HG03039 (cell line): ENCODE measurements around the gene PDE11A.
"Not testable (repeated sequence)": the region's sequence is repeated elsewhere in the genome, so short reads cannot be mapped to it uniquely, and the experiment has no call there.

ENCODE experiments used
- ATAC-seq: cut with Tn5 transposase; IDR thresholded peaks from one replicate; pipeline ENCODE4 v1.9.1; 2021; ENCODE audit warnings: mild to moderate bottlenecking, moderate library complexity; ENCODE audit not compliant: unreplicated experiment

PDE11A gene

DNA sequence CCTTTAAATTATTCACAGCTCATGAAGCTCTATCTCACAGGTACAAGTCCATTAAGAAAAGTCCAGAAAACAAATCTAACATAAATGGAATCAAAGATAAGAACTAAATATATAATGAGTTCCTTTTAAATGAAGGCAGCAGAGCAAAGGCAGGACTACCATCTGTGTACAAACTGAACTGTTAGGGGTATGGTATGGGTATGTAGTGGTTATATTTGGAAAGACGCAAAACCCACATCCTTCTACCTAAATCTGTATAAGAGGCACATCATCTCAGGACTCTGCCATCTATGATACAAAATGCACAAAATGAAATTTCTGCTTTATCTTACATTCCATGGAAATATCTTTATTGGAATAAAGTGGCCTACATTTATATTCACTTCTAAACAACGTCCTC lies 59.9 kb downstream of the PDE11A start:
- no peak for ATAC-seq

DNA sequence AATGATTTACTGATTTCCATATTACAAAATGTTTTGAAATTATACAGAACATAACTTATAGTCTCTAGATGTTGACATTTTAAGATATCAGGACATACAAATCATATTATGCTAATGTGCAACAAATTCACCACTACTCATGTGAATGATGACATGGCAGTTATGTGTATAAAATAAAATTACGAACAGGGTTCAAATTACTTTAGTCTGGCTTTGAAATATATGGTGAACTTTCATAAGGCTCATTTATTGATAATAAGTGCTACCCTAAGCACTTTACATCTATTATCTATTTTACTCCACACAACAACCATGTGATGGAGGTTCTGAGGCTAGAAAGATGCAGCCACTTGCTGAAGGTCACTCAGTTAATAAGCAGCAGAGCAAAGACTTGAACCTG lies 62.8 kb downstream of the PDE11A start:
- no peak for ATAC-seq

DNA sequence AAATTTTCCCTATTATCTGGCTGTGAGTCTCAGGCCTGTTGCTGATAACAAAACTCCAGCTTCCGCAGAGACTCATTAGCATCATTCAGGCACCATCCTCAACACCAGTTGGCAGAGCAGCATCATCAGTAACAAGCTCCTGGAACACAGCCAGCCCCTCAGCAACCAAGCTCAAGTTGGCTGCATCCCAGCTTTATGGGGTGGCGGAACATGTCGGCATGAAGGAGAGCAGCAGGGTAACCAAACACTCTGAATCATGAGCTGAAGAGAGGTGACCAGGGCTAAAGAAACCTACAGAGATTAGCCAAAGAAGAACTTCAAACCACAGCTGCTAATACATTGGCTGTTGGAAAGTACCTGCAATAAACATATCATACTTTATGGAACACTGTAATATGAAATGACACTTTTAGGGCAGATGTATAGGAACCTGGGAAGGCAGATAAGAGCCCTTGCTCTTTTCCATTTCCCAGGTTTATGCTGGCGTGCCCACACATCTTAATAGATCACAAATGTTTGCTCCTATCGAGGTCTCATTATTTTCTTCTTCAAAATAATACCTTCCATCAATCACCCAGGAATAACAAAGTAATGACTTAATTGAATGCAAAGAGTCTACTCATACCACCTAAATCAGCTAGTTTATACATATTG lies 63.8 kb downstream of the PDE11A start:
- no peak for ATAC-seq

DNA sequence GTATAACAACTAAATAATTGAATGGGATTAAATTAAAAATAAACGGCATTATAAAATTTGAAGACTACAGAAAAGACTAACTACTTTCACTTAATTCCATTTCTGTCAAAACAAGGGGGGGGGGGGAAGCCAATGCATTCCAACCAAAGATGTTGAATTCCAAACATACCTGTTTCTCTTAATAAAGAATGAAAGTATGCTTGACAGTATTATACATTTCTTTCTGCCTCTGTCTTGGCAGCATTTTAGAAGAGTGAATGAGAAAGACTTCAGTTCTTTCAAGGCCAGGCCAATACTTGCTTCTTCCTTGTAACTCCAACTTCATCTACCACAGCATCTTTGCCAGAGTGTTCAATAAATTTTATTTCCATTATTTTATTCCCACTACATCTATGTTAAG lies 65.9 kb downstream of the PDE11A start:
- ATAC-seq: no peak

DNA sequence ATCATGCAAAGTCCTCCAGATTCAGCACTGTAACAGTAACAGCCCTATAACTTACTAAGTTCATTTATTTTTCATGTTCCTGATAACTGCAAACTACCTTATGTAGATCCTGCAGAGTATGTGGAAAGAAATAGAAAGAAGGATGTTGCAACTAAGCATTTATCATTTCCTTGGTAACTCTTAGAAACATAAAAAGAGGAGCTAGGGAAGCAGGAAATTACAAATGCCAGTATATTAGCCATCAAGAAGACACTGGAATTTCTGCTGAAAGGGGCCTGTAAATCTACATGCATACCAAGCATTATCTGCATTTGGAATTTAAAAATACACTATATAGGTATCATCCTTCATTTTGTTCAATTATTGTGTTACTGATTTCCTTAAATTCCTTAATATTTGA lies 66.8 kb downstream of the PDE11A start:
- no peak for ATAC-seq

DNA sequence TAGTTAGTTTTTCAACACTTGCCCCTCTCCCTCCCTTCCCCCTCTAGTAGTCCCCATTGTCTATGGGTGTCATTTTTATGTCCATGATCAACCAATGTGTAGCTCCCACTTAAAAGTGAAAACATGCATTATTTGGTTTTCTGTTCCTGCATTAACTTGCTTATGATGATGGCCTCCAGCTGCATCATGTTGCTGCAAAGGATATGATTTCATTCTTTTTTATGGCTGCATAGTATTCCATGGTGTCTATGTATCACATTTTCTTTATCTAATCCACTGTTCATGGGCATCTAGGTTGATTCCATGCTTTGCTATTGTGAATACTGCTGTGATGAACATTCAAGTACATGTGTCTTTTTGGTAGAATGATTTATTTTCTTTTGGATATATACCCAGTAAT lies 70.5 kb downstream of the PDE11A start:
- no peak for ATAC-seq

DNA sequence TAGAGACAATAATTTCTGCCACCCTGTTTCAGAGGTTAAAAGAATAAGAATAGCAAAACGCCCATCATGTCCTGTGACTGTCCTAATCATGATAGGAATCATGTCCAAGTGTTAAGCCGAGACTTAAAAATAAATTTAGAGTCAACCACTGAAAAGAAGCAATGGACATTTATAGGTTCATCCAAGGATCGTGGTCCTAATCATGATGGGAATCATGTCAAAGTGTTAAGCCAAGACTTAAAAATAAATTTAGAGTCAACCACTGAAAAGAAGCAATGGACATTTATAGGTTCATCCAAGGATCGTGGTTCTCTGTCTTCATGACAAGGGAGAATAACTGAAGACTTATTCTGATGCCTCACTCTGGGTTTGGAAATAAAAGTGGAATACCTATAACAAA lies 73.6 kb downstream of the PDE11A start:
- no peak for ATAC-seq

DNA sequence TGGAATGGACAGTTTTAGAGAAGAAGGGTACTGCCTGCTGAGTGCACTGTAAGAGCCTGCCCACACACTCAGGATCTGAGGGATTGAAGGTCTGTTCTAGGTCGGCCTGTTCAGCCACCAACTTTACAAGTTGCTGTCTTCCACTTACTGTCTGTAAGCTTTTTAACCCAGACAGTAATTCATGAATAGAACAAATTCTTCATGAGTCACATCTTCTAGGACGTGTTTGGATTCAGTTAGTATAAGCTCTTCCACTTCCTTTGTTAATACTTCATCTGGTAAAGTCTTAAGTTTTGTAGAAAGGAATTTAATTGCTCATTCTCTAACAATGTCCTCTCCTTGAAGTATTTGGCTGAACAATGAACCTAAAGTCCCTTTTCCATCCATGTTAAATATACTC lies 74.6 kb downstream of the PDE11A start:
- no peak for ATAC-seq

DNA sequence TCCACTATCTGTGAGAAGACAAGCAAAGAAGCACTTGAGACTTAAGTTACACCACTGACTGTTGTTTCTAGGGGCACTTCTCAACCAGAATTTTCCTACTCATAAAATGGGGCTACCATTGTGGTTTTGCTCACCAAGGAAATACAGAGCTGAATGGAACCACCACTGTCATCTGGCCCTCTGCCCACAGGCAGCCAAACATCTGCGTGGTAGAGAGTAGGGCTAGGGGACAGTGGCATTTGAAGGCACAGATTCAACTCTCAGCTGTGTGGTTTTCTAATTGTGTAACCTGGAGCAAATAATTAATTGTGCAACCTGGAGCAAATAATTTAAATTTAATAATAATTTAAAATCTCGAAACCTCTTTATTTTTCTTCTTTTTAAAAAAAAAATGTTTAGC lies 79.6 kb downstream of the PDE11A start:
- no peak for ATAC-seq

DNA sequence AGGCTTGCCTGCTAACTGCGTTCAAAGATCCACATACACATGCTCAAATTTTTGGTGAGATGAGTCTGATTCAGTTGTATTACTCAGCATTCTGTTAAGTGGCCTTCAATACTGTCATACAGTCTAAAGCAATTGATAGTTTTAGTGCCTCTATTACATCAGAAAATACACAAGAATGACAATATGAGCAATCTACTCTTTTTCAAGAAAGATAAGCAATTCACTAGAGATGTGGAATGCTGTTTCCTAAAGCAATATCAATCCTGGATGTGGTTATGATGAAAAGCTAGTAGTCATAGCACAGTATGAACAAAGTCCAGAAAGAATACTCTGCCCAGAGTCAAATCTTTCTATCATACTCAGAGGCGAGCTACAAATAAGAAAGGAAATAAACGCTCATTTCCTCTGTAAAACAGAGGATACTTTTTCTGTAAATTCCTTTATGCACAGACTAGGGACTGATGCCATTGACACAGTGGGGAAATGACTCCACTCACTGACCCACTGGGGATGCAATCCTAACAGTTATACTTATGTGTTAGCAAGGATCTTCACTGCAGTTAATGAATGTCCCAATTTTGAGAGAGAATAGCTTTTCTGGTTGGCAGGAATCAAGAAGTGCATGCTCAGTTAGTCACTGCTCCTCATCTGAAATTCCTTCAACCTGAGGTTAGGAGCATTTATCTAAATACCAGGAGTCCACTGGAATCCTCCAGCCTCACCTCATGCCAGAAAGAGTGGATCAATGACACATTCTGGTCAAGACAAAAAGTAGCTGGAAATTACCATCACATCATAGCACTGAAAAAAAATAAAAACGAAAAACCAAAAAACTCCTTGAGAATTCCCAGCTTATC lies 83.3 kb downstream of the PDE11A start:
- ATAC-seq: no peak

DNA sequence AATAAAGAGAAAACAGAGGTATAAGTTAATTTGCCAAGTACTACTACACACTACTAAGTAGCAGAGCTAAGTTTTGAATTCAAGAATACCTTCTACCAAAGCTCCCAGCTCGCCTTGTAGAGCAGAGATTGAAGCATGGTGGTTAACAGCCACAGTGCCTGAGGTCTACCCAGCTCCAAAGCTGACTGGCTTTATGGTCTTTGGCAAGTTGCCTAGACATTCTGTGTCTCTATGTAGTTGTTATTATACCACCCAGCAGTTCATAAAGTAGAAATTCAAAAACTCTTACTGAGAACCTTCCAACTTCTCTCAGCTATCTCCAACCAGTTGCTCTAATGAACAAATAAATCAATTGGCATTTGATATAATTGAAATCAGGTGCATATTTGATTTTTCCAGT lies 87.8 kb downstream of the PDE11A start:
- ATAC-seq: no peak

DNA sequence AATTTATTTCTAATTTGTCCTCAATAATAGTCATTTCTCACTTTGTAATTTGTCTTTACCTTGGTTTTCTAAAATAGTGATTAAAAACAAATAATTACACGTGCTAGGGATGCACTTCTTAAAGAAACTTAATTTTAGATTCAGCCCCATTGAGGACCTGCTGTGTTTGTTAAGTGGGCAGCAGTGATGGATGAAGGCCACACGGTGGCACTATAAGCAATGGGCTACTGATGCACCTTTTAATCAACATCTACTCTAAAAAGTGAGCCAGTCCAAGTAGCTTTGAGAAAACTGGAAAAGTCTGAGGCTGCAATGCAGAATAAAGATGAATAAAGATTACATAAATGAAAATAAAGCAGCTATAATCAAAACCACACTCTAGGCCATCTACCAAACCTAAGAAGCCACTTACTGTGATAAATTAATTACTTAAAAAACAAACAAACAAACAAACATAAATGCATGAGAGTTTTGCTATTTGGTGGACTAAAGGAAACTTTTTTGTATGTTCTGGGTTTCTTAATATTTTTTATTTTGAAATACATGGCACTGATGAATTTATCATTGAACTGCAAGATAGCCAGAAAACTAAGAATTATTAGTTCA lies 89.3 kb downstream of the PDE11A start:
- no peak for ATAC-seq

DNA sequence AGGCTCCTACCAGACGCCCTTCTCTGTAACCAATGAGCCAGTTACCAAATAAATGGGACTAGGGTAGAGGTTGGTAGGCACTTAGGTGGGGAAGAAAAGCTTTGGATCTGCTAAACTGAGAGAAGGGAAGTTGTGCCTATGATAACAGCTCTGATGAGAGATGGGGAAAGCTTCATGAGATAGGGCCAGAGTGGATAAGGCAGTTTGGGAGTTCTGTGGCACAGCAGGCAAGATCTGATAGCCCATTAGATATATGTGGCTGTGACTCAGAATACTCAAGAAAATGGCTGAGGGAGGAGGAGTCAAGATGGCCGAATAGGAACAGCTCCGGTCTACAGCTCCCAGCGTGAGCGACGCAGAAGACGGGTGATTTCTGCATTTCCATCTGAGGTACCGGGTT lies 99.8 kb downstream of the PDE11A start:
- ATAC-seq: no peak

DNA sequence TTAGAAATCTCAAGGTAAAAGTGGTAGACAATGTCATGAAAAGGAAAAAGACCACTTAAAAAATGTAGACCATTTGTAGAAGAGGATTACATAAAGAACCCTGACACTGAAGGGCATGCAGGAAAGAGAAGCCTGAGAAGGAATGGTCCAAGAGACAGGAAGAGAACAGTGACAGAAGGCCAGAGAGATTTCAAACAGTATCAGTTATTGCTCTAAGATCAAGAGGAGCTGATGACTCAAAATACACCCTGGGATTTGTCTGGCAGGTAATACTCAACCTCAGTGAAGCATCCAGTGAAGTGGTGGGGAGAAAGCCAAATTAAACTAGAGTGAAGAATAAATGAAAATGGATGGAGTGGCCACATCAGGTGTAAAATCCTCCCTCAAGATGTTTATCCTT lies 100.5 kb downstream of the PDE11A start:
- no peak for ATAC-seq

DNA sequence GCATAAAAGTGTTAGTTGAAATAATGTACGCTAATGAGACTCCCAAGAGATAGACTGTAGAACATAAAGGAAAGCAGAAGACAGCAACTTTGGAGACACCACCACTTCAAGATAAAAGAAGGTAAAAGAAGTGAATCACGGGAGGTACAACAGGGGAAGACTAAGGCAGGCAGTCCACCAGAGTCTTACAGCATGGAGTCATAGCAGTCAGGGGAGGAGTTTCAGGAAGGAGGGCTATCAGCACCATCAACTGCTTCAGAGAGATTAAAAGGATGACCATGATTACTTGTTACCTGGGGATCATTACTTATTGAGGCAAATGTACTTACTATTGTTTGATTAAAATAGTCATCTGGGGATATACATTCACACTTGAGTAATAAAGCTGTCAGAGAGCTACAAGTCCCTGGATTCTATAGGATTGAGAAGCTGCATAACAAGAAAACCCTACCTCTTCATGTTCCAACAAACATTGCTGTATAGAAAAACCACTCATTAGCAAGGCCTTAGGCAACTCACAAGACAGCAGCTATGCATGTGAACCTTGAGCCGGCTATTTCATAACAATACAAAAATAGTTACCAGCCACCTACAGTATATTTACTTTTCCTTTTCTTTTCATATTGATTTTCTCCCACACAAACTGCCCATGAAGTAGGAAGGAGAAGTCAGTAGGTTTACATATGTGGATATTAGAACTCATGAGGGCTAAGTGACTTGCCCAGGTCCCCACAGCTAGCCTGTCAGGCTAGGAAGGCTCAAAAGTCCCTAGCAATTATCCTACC lies 101.7 kb downstream of the PDE11A start:
- no peak for ATAC-seq

DNA sequence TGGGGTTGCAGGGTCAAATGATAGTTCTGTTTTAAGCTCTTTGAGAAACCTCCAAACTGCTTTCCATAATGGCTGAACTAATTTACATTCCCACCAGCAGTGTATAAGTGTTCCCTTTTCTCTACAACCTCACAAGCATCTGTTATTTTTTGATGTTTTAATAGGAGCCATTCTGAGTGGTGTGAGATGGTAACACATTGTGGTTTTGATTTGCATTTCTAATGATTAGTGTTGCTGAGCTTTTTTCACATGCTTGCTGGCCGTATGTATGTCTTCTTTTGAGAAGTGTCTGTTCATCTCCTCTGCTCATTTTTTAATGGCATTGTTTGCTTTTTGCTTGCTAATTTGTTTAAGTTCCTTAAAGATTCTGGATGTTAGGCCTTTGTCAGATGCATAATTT lies 107.7 kb downstream of the PDE11A start:
- ATAC-seq: no peak

DNA sequence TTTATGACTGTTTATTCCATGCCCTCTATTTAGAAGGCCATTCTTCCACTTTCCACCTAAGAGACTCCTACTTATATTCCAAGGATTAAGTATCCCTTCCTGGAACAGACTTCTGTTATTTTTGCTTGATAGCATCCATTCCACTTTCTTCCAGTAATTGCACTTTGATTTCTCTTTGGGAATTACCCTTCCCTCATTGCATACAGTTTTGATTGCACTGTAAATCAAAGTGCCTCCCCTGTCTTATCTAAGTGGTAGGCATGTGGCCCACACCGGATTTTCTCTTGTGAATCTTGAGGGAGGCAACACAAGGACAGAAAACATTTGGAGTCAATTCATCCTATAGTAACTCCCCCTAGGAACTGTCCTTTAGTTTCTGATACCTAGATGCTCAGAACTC lies 120.4 kb downstream of the PDE11A start:
- ATAC-seq: no peak

DNA sequence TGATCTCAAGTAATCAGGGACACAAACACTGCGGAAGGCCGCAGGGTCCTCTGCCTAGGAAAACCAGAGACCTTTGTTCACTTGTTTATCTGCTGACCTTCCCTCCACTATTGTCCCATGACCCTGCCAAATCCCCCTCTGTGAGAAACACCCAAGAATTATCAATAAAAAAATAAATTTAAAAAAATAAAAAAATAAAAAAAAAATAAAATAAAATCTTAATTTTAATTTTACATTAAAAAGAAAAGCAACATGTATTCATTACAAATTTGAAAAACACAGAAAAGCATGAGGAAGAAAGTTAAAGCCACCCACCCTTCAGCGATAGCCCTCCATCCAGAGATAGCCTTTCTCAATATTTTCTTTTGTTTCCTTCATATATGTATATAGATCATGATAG lies 125.0 kb downstream of the PDE11A start:
- not testable (repeated sequence) for ATAC-seq

DNA sequence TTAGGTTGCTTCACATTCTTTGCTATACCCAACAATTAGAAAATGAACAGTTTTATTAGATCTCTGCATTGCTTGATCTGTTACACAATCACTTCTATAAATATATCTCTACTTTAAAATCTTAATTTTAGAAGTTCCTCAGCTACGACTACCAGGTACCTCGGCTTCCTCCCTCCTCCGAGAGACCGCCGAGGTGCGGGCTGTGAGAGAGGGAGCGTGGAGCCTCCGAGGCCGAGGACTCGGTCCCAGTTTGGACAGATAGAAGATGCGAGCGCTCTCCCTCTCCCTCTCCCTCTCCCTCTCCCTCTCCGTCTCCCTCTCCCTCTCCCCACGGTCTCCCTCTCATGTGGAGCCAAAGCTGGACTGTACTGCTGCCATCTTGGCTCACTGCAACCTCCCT lies 128.0 kb downstream of the PDE11A start:
- ATAC-seq: not testable (repeated sequence)

DNA sequence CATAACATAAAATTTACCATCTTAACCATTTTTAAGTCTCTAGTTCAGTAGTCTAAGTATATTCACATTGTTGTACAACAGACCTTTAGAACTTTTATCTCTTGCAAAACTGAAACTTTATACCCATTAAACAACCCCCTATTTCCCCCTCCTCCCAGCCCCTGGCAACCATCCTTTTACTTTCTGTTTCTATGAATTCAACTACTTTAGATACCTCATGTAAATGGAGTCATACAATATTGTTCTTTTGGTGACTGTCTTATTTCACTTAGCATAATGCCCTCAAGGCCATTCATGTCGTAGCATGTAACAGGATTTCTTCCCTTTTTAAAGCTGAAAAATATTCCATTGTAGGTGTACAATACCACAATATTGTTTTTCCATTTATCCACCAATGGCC lies 129.8 kb downstream of the PDE11A start:
- no peak for ATAC-seq

DNA sequence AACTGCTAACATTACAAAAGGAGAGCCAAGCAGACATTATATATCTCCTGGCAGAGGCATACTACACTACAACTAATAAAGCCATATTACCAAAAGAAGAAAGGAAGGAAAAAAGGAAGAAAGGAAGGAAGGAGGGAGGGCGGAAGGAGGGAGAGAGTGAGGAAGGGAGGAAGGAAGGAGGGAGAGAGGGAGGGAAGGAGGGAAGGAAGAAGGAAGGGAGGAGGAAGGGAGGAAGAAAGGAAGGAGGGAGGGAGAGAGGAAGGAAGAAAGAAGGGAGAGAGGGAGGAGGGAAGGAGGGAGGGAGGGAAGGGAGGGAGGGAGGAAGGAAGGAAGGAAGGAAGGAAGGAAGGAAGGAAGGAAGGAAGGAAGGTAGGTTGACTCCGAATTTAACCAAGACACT lies 133.4 kb downstream of the PDE11A start:
- no peak for ATAC-seq
